ENCODE measurements around the gene LALBA. TPM values are rescaled to one million over a fixed set of nuclear protein-coding genes. Genes with fewer than 3 reads are reported as not detected.

Gene LALBA
- total RNA-seq, 1 experiment from 2014 or later: not detected

DNA sequence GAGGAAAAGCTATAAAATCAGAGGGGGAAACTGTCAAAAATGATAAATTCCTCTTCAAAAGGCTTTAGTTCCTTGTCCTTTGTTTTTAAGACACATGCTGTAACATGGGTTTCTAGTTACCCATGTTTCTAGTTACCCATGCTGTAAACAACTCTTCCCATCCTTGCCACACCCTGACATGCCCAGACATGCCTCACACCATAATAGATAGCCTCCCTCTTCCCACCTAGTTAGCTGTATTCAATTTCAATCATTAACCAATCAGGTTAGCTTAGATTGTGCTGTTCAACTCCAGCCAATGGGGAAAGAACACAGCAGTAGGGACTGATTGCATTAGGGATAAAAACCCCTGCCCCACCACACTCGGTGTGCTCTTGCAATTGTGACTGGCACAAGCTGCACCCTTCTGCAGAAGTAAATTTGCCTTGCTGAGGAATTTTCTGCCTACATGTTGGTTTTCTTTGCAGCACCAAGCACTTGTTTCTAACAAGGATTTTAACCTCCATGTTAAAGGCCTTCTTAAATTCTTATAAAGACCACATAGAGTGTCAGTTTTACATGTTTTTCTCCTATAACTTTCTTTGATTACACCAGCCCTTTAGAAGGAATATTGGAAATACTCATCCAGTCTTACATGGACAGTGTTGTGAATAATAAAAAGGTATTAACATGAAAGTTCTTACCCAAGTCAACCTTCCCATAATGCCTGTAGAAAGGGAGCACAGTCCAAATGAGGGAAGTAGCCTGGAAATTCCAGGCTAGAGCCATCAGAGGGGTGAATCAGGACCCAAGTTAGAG lies 32.5 kb upstream of the LALBA start:
- no peak overlapping the region for H3K27ac ChIP-seq (ENCODE audit: low read length)
- ATAC-seq (no peak), DNase-seq (ENCODE audit: low read depth, low spot score) (no peak)
- BruUV-seq (replicated peaks): no TSS peak
- no peak for TF ChIP-seq SIN3A (IDR thresholded peaks at IDR 0.05; ENCODE audit: borderline replicate concordance, insufficient read depth, low read depth, low read length)
- no peak for TF ChIP-seq POLR2AphosphoS5 (IDR thresholded peaks at IDR 0.05; ENCODE audit: low read depth, low read length)
- TF ChIP-seq, protein P1, sequence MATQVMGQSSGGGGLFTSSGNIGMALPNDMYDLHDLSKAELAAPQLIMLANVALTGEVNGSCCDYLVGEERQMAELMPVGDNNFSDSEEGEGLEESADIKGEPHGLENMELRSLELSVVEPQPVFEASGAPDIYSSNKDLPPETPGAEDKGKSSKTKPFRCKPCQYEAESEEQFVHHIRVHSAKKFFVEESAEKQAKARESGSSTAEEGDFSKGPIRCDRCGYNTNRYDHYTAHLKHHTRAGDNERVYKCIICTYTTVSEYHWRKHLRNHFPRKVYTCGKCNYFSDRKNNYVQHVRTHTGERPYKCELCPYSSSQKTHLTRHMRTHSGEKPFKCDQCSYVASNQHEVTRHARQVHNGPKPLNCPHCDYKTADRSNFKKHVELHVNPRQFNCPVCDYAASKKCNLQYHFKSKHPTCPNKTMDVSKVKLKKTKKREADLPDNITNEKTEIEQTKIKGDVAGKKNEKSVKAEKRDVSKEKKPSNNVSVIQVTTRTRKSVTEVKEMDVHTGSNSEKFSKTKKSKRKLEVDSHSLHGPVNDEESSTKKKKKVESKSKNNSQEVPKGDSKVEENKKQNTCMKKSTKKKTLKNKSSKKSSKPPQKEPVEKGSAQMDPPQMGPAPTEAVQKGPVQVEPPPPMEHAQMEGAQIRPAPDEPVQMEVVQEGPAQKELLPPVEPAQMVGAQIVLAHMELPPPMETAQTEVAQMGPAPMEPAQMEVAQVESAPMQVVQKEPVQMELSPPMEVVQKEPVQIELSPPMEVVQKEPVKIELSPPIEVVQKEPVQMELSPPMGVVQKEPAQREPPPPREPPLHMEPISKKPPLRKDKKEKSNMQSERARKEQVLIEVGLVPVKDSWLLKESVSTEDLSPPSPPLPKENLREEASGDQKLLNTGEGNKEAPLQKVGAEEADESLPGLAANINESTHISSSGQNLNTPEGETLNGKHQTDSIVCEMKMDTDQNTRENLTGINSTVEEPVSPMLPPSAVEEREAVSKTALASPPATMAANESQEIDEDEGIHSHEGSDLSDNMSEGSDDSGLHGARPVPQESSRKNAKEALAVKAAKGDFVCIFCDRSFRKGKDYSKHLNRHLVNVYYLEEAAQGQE (IDR thresholded peaks at IDR 0.05; ENCODE audit: insufficient read depth in 1 of 2, low read depth in 2 of 2, low read length in 1 of 2): no peak
- no peak for TF ChIP-seq TCF7L2 (IDR thresholded peaks at IDR 0.05; ENCODE audit: low read depth, low read length)
- TF ChIP-seq, protein P2, sequence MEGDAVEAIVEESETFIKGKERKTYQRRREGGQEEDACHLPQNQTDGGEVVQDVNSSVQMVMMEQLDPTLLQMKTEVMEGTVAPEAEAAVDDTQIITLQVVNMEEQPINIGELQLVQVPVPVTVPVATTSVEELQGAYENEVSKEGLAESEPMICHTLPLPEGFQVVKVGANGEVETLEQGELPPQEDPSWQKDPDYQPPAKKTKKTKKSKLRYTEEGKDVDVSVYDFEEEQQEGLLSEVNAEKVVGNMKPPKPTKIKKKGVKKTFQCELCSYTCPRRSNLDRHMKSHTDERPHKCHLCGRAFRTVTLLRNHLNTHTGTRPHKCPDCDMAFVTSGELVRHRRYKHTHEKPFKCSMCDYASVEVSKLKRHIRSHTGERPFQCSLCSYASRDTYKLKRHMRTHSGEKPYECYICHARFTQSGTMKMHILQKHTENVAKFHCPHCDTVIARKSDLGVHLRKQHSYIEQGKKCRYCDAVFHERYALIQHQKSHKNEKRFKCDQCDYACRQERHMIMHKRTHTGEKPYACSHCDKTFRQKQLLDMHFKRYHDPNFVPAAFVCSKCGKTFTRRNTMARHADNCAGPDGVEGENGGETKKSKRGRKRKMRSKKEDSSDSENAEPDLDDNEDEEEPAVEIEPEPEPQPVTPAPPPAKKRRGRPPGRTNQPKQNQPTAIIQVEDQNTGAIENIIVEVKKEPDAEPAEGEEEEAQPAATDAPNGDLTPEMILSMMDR (IDR thresholded peaks at IDR 0.05): no peak
- H3K4me1 ChIP-seq (ENCODE audit: control insufficient read depth, insufficient read depth, low read length): no peaks in the 10 kb centered on the region
- in situ Hi-C loops (cut with HindIII; ENCODE audit: low pct_unique_long_range_greater_than_20kb, low sequenced_read_pairs): no loop called here
- H3K9me3 ChIP-seq (ENCODE audit: control insufficient read depth, insufficient read depth, low read depth, low read length): no peaks in the 10 kb centered on the region
- no peaks in the 10 kb centered on the region for H3K36me3 ChIP-seq (ENCODE audit: control insufficient read depth, insufficient read depth, low read length)
- POLR2A ChIA-PET: no interaction called here
- no peak overlapping the region for H3K4me3 ChIP-seq (ENCODE audit: low read depth in 2 of 2, low read length in 2 of 2)
- peaks cover 6% of the 10 kb centered on the region for H3K27me3 ChIP-seq (ENCODE audit: control insufficient read depth, insufficient read depth, low read length)
- intact Hi-C loops (cut with micrococcal nuclease; ENCODE audit: unreplicated experiment): no loop called here
- CTCF ChIA-PET: no interaction called here

DNA sequence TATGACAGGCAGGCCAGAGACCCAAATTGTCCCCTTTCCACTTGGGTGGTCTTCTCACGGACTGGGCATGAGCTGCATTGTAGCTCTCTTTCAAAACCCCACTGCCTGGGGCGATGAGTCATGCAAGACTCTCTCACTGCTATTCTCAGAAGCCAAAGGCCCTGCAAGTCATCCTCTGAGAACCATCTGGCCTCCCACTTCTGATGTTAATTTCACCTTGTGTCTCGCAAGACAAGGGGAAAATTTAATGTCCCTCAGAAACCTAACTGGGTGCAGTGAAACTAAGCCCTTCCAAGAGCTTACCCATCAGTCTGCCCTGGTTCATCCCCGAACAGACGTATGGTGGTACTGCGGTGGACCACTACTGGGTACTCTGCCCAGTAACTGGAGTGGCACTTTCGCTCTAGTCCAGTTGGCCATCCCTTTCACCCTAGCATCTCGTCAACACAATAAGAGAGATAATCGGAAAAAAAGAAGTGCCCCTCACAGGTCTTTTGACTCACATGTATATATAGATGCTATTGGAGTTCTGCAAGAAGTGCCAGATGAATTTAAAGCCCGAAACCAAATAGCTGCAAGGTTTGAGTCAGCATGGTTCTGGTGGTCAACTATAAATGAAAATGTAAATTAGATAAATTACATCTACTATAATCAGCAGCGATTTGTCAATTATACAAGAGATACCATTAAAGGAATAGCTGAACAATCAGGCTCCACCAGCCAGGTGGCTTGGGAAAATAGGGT lies 31.3 kb upstream of the LALBA start:
- Histone ChIP-seq H3K36me3 (ENCODE audit: control insufficient read depth, insufficient read depth, low read length) (no peaks in the 10 kb centered on the region), H3K9me3 (ENCODE audit: control insufficient read depth, insufficient read depth, low read depth, low read length) (no peaks in the 10 kb centered on the region), H3K27me3 (ENCODE audit: control insufficient read depth, insufficient read depth, low read length) (peaks cover 11% of the 10 kb centered on the region), H3K4me3 (ENCODE audit: low read depth in 2 of 2, low read length in 2 of 2) (no peak overlapping the region), H3K27ac (ENCODE audit: low read length) (no peak overlapping the region), H3K4me1 (ENCODE audit: control insufficient read depth, insufficient read depth, low read length) (no peaks in the 10 kb centered on the region)
- BruUV-seq (replicated peaks): no TSS peak
- ChIA-PET CTCF (no interaction called here), POLR2A (no interaction called here)
- ATAC-seq: no peak
- TF ChIP-seq, protein P1 (IDR thresholded peaks at IDR 0.05; ENCODE audit: insufficient read depth in 1 of 2, low read depth in 2 of 2, low read length in 1 of 2): no peak
- TF ChIP-seq, protein P2 (IDR thresholded peaks at IDR 0.05): no peak
- TF ChIP-seq TCF7L2 (IDR thresholded peaks at IDR 0.05; ENCODE audit: low read depth, low read length): no peak
- TF ChIP-seq SIN3A (IDR thresholded peaks at IDR 0.05; ENCODE audit: borderline replicate concordance, insufficient read depth, low read depth, low read length): no peak
- TF ChIP-seq POLR2AphosphoS5 (IDR thresholded peaks at IDR 0.05; ENCODE audit: low read depth, low read length): no peak
- DNase-seq (ENCODE audit: low read depth, low spot score): no peak
- in situ Hi-C loops (cut with HindIII; ENCODE audit: low pct_unique_long_range_greater_than_20kb, low sequenced_read_pairs): no loop called here
- intact Hi-C loops (cut with micrococcal nuclease; ENCODE audit: unreplicated experiment): no loop called here
